Stimulated activated CD8-positive, alpha-beta memory T cell treated with anti-CD3 and anti-CD28 coated beads, Interleukin-12 subunit alpha, Interleukin-12 subunit beta, amount 100 ng/mL, for 24 hours (primary cell): ENCODE measurements around the gene SAG.

Experiments
- DNase-seq: peaks from one replicate; pipeline ENCODE4 v3.0.0-alpha.2; 2020; ENCODE audit errors: extremely low read depth

SAG gene

DNA sequence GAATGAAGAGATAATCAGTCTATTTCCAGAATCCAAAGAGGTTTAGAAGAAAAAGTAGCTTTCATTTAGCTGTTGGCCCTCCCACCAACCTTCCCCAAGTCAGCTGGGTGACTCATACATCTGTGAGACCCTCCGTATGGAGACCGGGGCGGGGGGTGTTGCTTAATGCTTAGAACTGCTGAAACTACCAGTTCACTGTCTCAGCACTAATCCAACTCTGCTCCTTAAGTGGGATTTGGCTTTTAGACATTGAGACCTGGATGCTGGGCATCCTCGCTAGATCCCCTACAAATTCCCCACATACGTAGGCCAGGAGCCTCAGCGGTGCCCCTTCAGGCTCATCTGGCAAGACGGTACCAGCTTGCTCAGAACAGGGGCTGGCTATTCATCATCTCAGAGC lies at the start of gene SAG:
TSS of gene SAG (plus strand) at position 252 of the 400 bp plus-strand sequence. CDS start 1,374 bp downstream, outside the sequence.
- no peak for DNase-seq

DNA sequence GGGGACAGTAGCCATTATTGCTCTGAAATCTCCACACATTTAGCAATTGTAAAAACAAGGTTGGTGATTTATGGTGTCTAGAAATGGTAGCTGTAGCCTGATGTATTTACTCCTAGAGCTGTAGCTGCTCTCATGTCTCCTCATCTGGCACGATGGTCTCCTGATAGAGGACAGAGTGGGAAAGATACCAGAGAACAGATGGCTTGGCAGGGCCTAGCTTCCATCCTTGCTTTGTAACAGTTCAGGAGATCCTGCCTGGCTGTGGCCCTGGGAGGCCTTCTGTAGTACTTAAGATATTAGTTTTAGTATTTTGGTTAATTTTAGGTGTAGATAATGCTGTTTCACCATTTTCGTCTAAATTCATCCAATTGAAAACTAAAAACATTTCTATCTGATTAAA lies 49.4 kb upstream of the SAG start:
- DNase-seq, result no peak

DNA sequence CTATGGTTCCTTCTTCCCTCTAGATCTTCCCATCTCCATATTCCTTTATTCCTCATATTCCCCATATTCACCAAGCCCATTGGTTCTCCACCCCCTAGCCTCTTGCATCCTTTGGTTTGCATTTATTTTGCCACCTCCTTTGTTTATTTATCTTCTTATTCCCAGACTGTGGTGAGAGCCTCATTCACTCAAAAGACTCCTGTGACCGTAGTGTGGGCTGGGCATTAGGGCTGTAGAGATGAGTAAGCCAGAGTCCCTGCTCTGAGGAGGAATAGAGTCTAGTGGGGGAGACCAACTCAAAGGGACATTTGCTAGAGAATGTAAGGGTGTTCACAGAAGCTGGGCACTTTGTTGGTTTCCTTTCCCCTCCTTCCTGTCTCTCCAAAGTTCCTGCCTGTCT lies 47.9 kb upstream of the SAG start:
- no peak for DNase-seq

DNA sequence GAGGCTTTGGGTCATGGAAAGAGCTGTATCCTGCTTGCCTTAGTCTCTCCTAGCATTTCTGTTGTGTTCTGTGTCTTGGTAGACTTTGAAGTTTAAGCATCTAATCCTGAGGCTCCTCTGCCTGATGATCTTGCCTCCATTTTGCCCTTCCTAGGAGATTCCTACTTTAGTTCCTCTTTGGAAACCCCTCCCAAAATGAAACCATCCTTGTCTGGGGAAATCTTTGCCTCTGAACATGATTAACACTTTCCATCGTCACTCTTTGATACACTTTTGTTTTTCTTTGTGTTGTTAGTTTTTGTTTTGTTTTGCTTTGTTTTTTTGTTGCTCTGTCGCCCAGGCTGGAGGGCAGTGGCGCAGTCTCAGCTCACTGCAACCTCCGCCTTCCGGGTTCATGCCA lies 47.0 kb upstream of the SAG start:
- DNase-seq, result no peak

DNA sequence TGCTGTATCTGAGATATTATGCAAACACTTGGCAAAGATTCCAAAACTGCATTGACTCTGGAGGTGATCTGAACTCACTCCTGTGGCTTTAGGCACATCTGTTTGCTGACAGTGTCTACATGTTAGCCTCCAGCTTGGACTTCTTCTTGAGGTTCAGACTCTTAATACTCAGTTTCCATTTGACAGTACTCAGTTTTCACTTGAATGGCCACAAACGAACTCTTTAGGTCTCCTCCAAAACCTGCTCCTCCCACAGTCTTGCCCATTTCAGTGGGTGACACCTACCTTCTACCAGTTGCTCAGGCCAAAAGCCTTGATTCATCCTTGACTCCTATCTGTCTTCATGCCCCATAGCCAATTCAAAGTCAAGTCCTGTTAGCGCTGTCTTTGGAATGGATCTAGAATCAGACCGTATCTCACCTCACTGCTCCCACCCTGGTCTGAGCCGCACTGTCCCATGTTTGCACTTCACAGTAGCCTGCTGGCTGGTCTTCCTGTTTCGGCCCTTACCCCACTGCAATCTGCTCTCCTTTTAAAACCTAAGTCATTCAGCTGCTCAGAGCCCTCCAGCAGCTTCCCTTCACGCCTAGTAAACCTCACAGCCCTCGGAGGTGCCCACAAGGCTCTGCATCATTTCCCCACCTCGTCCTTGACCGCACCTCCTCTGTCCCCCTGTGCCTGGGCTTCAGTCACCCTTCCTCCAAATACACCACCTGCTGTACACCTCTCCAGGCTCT lies 45.6 kb upstream of the SAG start:
- DNase-seq, result no peak

DNA sequence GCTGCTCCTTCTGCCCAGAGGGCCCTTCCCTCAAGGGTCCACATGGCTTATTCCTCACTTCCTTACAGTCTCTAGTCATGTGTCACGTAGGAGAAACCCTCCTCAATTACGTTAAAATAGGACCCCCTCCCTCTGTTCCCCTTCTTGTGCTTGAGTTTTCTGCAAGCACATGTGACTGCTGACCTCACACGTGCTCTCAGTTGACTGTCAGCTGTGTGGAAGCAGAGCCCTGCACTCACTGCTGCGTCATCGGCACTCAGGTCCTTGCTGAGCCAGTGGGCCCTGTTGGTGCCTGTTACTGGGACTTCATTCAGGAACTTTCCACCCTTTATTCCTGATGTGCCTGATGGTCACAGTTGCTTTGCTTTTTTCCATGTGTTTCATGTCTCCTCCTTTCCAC lies 45.1 kb upstream of the SAG start:
- no peak for DNase-seq

DNA sequence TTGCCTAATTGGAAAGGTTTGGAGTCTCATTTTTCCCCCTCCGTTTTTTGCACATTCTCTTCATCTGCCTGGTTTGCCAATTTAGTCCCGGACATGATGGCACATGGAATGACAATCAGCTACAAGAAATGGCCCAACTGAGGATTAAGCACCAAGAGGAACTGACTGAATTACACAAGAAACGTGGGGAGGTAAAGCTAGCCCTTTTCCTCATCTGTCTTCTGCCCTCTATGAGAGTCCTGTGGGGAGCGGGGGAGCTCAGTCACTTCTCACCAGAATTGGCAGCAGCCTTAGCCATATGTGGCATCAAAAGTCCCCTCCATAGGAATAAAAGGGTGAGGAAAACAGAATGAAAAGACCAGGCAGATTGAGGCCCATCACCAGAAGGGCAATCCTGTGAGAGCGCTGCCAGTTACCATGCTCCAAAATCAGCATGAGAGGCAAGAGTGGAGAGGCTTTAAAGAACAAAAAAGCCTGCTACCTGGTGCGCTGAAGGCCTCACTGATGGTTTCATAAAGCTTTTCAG lies 44.5 kb upstream of the SAG start:
- DNase-seq, result no peak

DNA sequence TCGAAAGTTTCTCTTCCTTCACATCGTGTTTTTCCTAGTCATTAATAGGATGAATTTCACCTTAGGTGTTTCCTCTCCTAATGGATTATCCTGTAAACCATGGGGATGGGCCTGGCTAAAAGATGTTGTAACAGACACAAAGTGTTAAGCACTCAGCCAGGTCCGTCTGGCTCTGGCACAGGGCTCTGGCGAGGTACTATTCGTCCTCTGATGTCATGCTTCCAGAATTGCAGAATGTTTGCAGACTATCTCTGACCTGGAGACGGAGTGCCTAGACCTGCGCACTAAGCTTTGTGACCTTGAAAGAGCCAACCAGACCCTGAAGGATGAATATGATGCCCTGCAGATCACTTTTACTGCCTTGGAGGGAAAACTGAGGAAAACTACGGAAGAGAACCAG lies 42.9 kb upstream of the SAG start:
- DNase-seq, result no peak

DNA sequence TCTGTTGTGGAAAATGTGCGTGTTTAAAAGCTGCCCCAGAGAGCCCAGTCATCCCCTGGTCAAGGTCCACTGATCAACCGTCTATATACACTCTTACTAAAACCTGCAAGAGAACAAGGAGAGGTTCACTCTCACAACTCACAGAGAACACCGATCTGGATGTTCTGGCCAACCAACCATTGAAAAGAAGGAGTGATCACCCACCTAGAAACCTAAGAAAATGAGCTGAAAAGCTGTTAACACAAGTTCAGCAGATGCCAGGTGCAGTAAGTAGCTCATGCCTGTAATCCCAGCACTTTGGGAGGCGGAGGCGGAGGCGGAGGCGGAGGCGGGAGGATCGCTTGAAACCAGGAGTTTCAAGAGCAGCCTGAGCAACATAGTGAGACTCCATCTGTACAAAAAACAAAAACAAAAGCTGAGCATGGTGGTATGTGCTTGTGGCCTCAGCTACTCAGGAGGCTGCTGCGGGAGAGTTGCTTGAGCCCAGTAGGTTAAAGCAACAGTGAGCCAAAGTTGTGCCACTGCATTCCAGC lies 41.7 kb upstream of the SAG start:
- no peak for DNase-seq

DNA sequence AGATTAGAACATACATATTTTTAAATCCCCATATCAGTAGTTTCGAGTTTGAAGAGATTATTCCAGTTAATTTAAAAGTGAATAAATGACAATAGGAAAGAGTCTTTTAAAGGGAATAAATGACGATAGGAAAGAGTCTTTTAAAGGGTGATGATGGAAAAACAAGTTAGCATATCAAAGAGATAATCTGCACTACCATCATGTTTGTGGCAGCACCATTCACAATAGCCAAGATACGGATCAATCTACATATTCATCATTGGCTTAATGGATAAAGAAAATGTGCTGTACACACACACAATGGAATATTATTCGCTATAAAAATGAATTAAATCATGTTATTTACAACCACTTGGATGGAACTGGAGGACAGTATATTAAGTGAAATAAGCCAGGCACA lies 41.1 kb upstream of the SAG start:
- no peak for DNase-seq

DNA sequence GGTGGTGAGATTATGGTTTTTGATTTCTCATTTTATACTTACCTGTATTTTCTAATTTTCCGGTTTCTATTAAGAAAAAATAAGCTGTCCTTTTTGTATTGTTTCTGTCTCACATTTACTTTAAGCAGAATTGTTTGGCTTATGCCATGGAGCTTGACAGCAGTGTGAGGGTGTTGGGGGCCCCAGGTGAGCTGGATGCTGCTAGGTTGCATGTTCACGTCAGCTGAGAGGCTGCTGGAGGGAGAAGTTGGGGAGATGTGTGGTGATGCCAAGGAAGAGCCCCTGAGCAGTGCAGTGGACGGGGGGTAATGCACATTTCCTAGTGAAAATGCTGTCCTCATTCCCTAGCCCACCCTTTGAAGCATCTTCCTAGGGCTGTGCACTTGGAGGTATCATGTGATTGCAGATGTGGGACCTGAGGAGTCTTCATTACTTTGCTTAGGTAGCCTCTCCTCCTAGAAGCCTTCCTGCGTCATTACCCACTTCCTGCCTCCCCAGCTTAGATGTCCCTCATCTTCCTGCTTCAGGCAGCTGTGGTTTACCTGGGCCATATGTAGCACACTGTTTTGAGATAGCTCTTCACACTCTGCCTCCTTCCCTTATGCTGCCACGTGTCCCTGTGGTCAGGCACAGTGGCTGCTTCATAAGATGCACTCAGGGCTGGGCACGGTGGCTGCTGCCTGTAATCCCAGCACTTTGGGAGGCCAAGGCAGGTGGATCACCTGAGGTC lies 39.9 kb upstream of the SAG start:
- no peak for DNase-seq

DNA sequence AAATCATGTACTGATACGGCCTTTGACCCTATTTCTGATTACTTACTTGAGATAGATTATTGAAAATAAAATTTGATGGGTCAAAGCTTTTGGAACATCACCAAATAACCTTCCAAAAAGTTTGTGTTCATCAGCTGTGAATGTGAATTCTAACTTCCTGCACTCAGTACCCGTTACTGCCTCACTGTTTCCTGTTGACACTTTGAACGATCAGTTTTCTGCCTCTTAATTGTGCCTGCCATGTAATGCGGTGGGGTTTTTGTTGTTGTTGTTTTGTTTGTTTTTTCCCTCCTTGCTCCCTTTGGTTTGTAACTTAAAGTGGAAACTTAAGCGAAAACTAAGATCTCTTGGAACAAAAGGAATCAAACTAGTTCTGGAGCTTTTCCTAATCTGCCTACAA lies 37.2 kb upstream of the SAG start:
- DNase-seq, result no peak

DNA sequence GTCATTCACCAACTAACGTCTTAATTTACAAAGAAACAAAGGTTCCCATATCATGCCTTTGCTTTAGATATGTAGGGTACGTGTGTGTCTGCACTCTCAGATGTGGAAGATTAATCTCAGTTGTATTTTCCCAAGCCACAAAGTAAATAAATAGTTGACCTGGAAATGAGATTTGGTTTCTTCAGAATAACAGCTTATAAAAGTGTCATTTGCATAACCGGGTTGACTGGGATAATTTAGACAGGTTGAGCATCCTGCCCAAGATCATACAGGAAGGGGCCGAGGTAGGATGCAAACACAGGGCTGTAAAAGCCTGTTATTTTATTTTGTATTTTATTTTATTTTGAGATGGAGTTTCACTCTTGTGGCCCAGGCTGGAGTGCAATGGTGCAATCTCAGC lies 36.7 kb upstream of the SAG start:
- no peak for DNase-seq

DNA sequence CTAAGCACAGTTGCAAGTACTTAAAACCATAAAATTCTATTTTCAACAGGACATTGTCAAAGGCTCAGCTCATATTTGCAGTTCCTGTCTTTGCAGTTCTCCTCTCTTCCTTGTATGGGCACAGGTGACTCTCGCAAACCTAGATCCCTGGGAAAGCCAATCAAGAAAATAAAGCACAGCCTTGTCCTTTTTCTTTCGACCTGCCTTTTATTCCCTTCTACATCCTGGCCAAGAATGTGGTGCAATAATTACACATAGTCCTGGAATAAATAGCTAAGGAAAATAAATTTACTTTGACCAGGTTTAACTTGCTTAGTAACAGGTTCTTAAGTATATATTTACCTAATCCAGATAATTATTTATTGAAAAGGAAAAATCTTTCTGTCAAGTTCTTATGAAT lies 35.9 kb upstream of the SAG start:
- no peak for DNase-seq

DNA sequence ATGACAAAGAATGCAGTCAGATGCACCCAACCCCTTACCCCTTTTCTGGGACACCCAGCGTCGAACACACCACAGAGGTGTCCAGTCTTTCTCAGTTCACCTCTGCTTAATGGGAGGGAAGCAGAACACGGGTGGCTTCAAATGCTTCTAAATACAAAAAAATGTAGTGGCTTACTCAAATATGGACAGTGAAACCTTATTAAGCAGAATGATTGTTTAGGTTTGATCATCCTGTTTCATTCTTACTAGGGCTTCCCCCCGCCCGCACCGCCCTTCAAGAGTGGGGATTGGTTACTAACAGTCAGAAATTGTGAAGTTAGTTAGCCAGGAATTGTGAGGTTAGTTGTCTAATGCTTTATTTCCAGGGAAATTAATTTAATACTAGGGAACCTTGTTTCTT lies 34.5 kb upstream of the SAG start:
- DNase-seq, result no peak

DNA sequence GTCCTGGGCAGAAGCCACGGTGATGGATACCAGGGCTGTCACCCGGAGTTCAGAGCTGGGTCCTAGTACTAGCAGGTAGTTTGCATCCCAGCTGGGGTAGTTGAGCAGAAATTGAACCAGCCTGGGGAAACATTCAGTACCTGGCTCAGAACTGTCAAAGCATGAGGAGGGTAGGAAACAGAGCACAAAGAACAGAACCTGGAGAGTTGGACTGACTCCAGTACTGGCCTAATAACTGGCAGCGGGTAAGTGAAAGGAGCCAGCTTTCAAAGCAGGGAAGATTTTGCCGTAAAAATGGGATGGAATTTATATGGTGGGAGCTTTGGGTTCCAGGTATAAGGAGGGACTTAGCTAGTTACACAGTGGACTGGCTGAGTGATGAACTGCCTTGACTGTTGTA lies 32.4 kb upstream of the SAG start:
- DNase-seq, result no peak

DNA sequence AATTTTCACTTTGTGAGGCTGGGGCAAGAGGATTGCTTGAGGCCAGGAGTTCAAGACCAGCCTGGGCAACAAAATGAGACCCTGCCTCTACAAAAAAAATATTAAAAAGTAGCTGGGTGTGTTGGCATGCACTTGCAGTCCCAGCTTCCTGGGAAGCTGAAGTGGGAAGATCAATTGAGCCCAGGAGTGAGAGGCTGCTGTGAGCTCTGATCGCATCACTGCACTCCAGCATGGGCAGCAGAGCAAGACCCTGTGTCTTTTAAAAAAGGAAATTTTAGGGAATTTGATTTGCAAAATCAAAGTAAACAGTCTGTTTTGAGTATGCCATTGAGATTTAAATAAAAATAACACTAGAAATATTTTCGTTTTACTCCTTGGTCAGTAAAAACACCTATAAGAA lies 28.7 kb upstream of the SAG start:
- DNase-seq, result no peak

DNA sequence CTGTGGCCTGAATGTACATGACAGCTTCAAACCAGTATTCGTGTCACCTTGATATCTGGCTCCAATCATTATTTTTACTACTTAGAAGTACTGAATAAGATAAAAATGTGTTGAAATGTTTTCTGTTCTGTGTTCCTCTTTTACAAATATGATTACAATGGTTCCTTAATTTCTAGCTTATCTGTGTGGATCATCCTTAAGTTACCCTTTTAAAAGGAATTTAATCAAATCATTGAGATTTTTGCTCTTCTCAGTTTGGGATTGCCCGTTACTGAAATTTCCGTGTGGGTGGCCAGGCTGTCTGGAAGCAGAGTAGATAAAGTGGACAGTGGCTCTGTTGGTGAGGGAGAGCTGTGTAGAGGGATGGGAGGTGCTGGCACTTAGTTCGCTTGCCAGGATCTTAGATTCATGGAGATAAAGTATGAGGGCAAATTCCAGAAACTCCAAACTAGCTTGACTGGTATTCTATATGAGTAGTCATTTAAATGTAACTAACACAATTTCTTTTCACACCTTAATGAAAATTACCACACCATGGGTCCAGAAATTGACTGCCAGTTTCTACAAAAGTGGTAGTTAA lies 27.4 kb upstream of the SAG start:
- DNase-seq, result no peak

DNA sequence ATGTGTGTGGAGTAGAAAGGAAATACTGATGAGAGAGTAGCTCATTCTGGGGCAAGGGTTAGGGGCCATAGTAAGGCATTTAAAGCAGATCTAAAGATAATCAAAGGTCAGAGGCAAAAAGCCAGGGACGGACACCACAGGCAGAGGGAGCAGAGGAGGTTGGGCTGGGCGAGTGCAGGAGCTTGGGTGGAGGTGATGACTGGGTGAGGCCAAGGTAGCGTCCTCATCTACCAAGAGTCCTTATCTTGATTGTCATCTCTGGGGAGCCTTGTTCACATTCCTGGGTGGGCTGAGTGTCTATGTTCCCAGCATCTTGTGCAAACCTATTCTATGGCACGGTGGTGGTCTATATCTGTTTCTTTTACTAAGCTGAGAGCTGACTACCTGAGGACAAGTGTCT lies 26.1 kb upstream of the SAG start:
- DNase-seq, result no peak

DNA sequence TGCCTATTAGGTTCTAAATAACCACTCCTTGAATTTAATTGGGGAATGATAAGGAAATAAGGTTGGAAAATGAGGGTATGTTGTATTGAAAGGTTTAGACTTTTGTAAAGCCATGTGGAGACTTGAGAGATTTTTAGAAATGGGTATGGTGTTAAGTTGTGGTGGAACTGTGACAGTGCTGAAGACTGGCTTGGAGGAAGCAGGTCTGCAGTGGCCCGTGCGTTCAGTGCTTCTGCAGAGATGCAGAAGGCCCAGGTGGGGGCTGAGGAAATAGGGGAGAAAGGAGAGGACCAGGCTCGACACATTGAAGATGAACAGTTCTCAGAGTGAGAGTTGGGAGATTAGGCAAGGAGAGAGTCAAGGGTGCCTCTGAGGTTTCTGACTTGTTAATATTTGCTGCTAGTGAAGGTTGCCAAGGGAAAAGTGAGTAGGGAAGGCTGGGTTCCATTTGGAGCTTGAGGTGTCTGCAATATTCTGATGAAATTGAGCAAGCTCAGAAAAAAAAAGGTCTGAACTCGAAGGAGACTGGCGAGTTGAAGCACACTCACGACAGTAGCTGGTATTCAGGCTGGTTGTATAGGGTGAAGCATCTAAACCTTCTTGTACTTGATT lies 25.5 kb upstream of the SAG start:
- no peak for DNase-seq

DNA sequence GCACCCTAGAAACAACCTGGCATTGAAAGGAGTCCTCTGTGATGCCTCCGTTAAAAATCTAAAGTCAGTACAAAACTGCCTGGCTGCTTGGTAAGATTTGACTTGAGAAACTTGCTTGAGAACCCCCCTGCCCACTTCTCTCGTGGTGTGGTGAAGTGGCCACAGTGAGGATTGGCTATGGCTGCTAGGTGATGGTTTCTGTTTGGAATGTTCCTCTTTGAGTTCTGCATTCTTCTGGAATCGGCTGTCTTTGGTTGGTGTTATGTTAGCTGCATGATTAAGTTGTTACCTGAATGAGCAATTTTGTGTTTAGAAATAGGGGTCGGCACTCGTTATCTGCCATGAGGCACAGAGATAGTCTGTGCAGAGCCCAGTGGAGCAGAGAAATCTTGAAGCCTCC lies 21.7 kb upstream of the SAG start:
- no peak for DNase-seq

DNA sequence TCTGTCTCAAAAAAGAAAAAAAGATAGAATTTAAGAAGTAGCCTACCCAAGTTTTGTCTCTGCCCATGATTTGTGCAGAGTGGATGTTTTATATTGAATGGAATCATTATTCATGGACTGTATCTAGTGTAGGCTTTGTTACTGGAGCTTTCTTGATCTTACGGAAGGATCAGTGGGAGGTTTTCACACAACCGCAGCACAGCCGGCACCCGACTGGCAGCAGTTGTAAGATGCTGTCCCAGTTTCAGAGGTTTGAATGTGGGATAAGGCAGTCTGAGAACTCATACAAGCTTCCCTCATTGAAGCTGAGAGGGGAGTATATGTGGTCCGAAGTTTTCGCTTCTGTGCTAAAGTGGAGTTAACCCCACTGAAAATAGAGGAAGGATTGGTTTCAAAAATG lies 19.7 kb upstream of the SAG start:
- no peak for DNase-seq
